Adrenal gland (tissue), 12 donors: ENCODE measurements around the gene ITCH. TPM values are rescaled to one million over a fixed set of nuclear protein-coding genes. Genes with fewer than 3 reads are reported as not detected.
"Not testable (repeated sequence)": the region's sequence is repeated elsewhere in the genome, so short reads cannot be mapped to it uniquely, and the experiment has no call there.

Source experiments
- DNase-seq, 7 donors: peaks; one replicate each; pipeline ENCODE4 v3.0.0-alpha.2; 2019 to 2020
- H3K27ac ChIP-seq, 5 donors: fragments of 200-600 bp; sonication (generic) in 4 of 5; 1 replicate in 3 of 5; 2 replicates in 2 of 5; pipeline versions ENCODE4 v1.5.1 to v1.8.0; 2016 to 2020; ENCODE audit warnings: mild to moderate bottlenecking in 1 of 5
- H3K27me3 ChIP-seq: fragments of 200-600 bp; 2 replicates; pipeline ENCODE4 v1.8.0; 2021
- H3K36me3 ChIP-seq, 2 donors: fragments of 200-600 bp; replicated peaks in 1 of 2; 1 replicate in 1 of 2; 2 replicates in 1 of 2; pipeline versions ENCODE4 v1.5.1 to v1.8.0; 2018 to 2022
- H3K4me1 ChIP-seq, 2 donors: fragments of 200-600 bp; replicated peaks in 1 of 2; 1 replicate in 1 of 2; 2 replicates in 1 of 2; pipeline versions ENCODE4 v1.5.1 to v1.8.0; 2018 to 2021
- H3K4me3 ChIP-seq, 4 donors: fragments of 200-600 bp; sonication (generic) in 3 of 4; one replicate each; pipeline ENCODE4 v1.5.1; 2016 to 2018
- H3K9me3 ChIP-seq, 3 donors: fragments of 200-600 bp; sonication (generic) in 1 of 3; replicated peaks in 1 of 3; 1 replicate in 2 of 3; 2 replicates in 1 of 3; pipeline versions ENCODE4 v1.5.1 to v1.8.0; 2016 to 2021
- POLR2A ChIP-seq, 2 donors: fragments of 450-650 bp; IDR thresholded peaks; one replicate each; pipeline ENCODE4 v1.6.1; 2017; ENCODE audit warnings: antibody characterized with exemption in 2 of 2, mild to moderate bottlenecking in 2 of 2, moderate library complexity in 1 of 2
- WGBS, 4 donors: extraction: QIAGEN DNeasy Blood & Tissue Kit in 2 of 4; methylation state at CpG; one replicate each; pipeline versions ENCODE4 v1.1.5 to v1.1.7; 2013 to 2017; 5-methylcytosine and 5-hydroxymethylcytosine counted together
- intact Hi-C, 2 donors: fragments of 100-400 bp; cut with DNase I; formaldehyde crosslinking; loops; one replicate each; pipeline versions ENCODE4 v1.14.1 to v1.15.0; 2022 to 2023
- polyA plus RNA-seq, 3 donors: library from polyadenylated mRNA; stranded (reverse); fragments of 200-250 nt in 2 of 3; fragments of 350-450 nt in 1 of 3; fragmentation: Illumina TruSeq in 1 of 3; extraction: RNeasy Lipid Tissue Mini Kit (QIAGEN cat#74804) in 1 of 3; gene quantifications; one replicate each; pipeline ENCODE4 v1.2.3, GENCODE V29; 2013 to 2014
- total RNA-seq, 9 donors: library from RNA; depleted of rRNA in 4 of 9; stranded (reverse); fragments of >200 nt in 4 of 9; fragments of 120-200 nt in 1 of 9; fragmentation: NEBNext Ultra II Directional in 1 of 9; extraction: Animal tissue kit (Norgen Biotek cat#: 25700) in 1 of 9; gene quantifications; one replicate each; pipeline versions ENCODE4 v1.1.0 to v1.2.4, GENCODE V29; 2013 to 2023
- TF ChIP-seq, protein P1 (sequence below), 6 experiments: fragments of 450-650 bp in 4 of 6; fragments of 200-600 bp in 2 of 6; sonication (generic) in 1 of 6; IDR thresholded peaks; 1 replicate in 5 of 6; 2 replicates in 1 of 6; pipeline versions ENCODE4 v1.5.1 to v1.8.0; 2016 to 2021; ENCODE audit warnings: antibody characterized with exemption in 6 of 6, mild to moderate bottlenecking in 2 of 6, moderate library complexity in 1 of 6
- donor health status: healthy with polysubstance abuse.
- donor health status: Bipolar disorder and iron deficiency.
- donor health status: DM: yes; HTN: yes; CAD: no.
- donor health status: DM: no; HTN: no; CAD: no.
- donor health status: DM: no; HTN: no; CAD: no.
- donor health status: DM: yes; HTN: yes; CAD: no.

The ITCH gene
- total and polyA plus RNA-seq, 12 donors = 5.8 to 67.6 (median 52.7) TPM

DNA sequence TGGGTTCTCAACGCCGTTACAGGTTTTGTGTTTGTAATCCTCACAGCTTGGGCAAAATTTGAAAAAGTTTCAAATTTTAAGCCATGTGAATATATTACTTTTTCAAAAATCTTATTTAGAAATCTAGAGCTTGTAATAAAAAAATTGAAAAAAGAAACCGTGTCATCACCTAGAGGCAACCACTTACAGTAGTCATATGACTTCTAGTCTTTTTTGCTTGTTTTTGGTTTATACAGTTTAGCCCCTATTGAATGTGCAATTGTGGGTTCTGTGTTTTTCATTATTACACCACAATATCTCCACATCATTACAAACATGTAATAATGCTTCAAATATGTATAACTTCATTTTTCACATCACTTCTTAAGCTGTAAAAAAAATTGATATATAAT lies 154.0 kb downstream of the ITCH start:
- TF ChIP-seq, protein P1, sequence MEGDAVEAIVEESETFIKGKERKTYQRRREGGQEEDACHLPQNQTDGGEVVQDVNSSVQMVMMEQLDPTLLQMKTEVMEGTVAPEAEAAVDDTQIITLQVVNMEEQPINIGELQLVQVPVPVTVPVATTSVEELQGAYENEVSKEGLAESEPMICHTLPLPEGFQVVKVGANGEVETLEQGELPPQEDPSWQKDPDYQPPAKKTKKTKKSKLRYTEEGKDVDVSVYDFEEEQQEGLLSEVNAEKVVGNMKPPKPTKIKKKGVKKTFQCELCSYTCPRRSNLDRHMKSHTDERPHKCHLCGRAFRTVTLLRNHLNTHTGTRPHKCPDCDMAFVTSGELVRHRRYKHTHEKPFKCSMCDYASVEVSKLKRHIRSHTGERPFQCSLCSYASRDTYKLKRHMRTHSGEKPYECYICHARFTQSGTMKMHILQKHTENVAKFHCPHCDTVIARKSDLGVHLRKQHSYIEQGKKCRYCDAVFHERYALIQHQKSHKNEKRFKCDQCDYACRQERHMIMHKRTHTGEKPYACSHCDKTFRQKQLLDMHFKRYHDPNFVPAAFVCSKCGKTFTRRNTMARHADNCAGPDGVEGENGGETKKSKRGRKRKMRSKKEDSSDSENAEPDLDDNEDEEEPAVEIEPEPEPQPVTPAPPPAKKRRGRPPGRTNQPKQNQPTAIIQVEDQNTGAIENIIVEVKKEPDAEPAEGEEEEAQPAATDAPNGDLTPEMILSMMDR (IDR thresholded peaks at IDR 0.05) = no peak
- TF ChIP-seq POLR2A (IDR thresholded peaks at IDR 0.05) = no peak
- WGBS, 4 donors = 0 to 2% (median 0%) methylated on average over 3 of the region's 3 CpGs

DNA sequence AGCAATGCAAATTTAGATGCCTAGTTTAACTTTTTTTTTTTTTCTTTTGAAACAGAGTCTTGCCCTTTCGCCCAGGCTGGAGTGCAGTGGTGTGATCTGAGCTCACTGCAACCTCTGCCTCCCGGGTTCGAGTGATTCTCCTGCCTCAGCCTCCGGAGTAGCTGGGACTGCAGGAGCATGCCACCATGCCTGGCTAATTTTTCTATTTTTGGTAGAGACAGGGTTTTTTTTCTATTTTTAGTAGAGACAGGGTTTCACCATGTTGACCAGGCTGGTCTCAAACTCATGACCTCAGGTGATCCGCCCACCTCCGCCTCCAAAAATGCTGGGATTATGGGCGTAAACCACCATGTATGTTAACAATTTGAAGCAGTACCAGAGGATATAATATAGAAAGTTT lies 155.8 kb downstream of the ITCH start:
- H3K27ac ChIP-seq, intact Hi-C loops, H3K9me3 ChIP-seq, H3K36me3 ChIP-seq, H3K27me3 ChIP-seq, H3K4me3 ChIP-seq: not testable (repeated sequence)
- WGBS, 4 donors = 92 to 95% (median 93%) methylated on average over 7 of the region's 7 CpGs
- peaks cover 19 to 68% of the 10 kb centered on the region in 2 donors for H3K4me1 ChIP-seq
- DNase-seq = peak in 2 of 7 donors; percentile 7 to 44

More for the DNA sequence above, 154.0 kb downstream of the ITCH start:
- peaks cover 0 to 7% of the 10 kb centered on the region in 2 donors for H3K36me3 ChIP-seq
- H3K27me3 ChIP-seq = no peaks in the 10 kb centered on the region
- H3K4me3 ChIP-seq = peak overlapping the region; percentile 6 to 90 (median 58)
- DNase-seq = no peak
- intact Hi-C loops = no loop called here
- H3K27ac ChIP-seq = peak overlapping the region in 4 of 5 donors; percentile 80 to 98 (median 94)
- peaks cover 12 to 51% of the 10 kb centered on the region in 2 donors for H3K4me1 ChIP-seq
- no peaks in the 10 kb centered on the region for H3K9me3 ChIP-seq

DNA sequence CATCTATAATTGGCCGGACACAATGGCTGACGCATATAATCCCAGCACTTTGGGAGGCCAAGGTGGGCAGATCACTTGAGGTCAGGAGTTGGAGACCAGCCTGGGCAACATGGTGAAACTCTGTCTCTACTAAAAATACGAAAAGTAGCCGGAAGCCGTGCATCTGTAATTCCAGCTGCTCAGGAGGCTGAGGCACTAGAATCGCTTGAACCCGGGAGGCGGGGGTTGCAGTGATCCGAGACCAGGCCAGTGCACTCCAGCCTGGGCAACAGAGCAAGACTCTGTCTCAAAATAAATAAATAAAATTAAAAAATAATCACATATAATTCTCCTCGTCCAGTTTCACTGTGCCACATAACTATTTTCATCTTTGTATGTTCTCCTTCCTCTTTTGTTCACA lies 156.8 kb downstream of the ITCH start:
- peaks cover 19 to 64% of the 10 kb centered on the region in 2 donors for H3K4me1 ChIP-seq
- intact Hi-C loops = loop anchor here in 1 of 2 donors (10.0 kb wide), 1 partner anchor 205 kb away; no protein-coding TSS in a partner anchor
- 84 to 88% (median 84%) methylated on average over 10 of the region's 10 CpGs for WGBS, 4 donors
- H3K27me3 ChIP-seq, H3K4me3 ChIP-seq, H3K27ac ChIP-seq, H3K9me3 ChIP-seq, H3K36me3 ChIP-seq: not testable (repeated sequence)
- peak in 2 of 7 donors; percentile 11 to 34 for DNase-seq

DNA sequence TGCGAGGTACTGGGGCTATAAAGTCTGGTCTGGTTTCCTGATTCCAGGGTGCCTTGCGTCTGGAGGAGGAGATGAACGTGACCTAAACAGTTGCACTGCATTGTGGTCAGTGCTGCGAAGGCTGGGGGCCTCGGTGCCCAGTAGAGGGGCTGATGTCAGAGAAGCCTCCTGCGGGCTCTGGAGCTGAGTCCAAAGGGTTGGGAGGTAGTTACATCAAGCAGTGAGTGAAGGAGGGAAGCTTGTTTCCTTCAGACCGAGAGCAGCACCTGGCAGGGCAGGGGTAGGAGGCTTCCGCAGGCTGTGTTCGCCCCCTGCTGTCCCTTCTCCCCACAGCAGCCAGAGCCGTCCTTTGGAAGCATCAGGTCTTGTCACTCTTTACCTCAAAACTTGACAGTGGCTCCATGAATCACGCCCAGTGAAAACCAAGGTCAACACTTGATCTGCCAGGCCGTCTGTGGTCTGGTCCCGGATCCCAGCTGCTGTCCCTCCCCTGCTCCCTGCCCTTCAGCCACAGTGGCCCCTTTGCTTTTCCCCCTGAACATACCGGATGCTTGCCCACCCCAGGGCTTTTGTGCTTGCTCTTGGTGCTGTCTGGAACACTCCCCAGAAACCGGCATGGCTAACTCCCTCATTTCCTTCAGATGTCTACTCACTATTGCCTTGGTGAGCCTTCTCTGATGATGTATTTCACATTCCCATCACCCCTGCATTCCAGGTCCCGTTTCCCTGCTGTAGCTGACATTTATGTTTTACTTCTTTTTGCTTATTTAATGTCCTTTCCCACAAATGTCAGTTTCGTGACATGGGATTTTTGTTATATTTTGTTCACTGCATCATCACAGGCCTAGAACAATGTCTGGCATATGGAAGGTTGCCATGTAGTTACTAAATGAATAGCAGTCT lies 160.1 kb downstream of the ITCH start:
- Histone ChIP-seq H3K9me3 (no peaks in the 10 kb centered on the region), H3K27ac (peak overlapping the region in 4 of 5 donors; percentile 6 to 73 (median 66)), H3K4me3 (no peak overlapping the region), H3K4me1 (peaks cover 37 to 68% of the 10 kb centered on the region in 2 donors), H3K36me3 (peaks cover 0 to 20% of the 10 kb centered on the region in 2 donors), H3K27me3 (no peaks in the 10 kb centered on the region)
- intact Hi-C loops = loop anchor here in 1 of 2 donors (10.0 kb wide), 1 partner anchor 208 kb away; no protein-coding TSS in a partner anchor
- TF ChIP-seq, protein P1 (IDR thresholded peaks at IDR 0.05) = peak; percentile 32 to 68 (median 61)
- TF ChIP-seq POLR2A (IDR thresholded peaks at IDR 0.05) = no peak
- 32 to 39% (median 37%) methylated on average over 14 to 17 of the region's 17 CpGs for WGBS, 4 donors
- peak; percentile 51 to 85 (median 66) for DNase-seq

DNA sequence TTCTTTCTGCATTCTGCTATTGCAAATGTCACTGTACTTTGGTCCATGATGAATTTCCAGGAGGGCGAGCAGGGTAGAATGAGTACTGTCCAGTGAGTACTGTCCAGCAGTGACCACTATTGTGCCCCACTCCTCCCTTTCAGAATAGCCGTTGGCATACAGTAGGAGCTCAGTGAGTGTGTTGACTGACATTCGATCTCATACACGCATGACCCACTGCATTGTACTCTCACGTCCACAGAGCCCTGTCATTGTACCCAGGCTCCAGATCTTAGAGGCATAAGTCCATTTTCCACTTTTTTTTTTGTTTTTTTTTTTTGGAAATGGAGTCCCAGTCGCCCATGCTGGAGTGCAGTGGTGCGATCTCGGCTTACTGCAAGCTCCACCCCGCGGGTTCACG lies 161.4 kb downstream of the ITCH start:
- TF ChIP-seq POLR2A (IDR thresholded peaks at IDR 0.05) = no peak
- TF ChIP-seq, protein P1 (IDR thresholded peaks at IDR 0.05) = no peak
- intact Hi-C loops = loop anchor here in 1 of 2 donors (10.0 kb wide), 1 partner anchor 210 kb away; no protein-coding TSS in a partner anchor
- Histone ChIP-seq H3K4me3 (no peak overlapping the region), H3K27me3 (no peaks in the 10 kb centered on the region), H3K4me1 (peaks cover 35 to 63% of the 10 kb centered on the region in 2 donors), H3K27ac (peak overlapping the region in 3 of 5 donors; percentile 87 to 94 (median 87)), H3K9me3 (no peaks in the 10 kb centered on the region), H3K36me3 (peaks cover 0 to 32% of the 10 kb centered on the region in 2 donors)
- 88 to 96% (median 92%) methylated on average over 11 of the region's 11 CpGs for WGBS, 4 donors
- peak in 1 of 7 donors; percentile 49 for DNase-seq
